DMS 273 treated with DMSO at 0.1 percent for 48 hours (cell line): ENCODE data around the gene ELP1.
A peak's percentile ranks its signal among the peaks of the same experiment; 100 is the strongest.
"Not testable (repeated sequence)": the region's sequence is repeated elsewhere in the genome, so short reads cannot be mapped to it uniquely, and the experiment has no call there.

Source experiments
- DNase-seq: peaks from one replicate; lab custom pipeline; 2025; lab: John Stamatoyannopoulos, UW

The ELP1 gene

GRCh38 chr9:108933718-108934322 is at the start of gene ELP1:
Gene ELP1, minus strand, starts transcription at chr9:108934124. Its CDS starts 2,978 bp downstream, at chr9:108931146.
- DNase-seq, result peak; percentile 74

- no peak for DNase-seq
These were observed 47.0 kb upstream of the ELP1 start for GRCh38 chr9:108980893-108981292.

GRCh38 chr9:108978205-108978604 is 44.3 kb upstream of the ELP1 start:
- DNase-seq, result no peak

GRCh38 chr9:108973895-108974294 is 40.0 kb upstream of the ELP1 start:
- DNase-seq, result no peak

GRCh38 chr9:108972626-108973209 is 38.8 kb upstream of the ELP1 start:
- DNase-seq, result no peak

- DNase-seq, result no peak
These were observed 38.3 kb upstream of the ELP1 start for GRCh38 chr9:108972186-108972585.

GRCh38 chr9:108971392-108971791 is 37.5 kb upstream of the ELP1 start:
- DNase-seq, result not testable (repeated sequence)

GRCh38 chr9:108967916-108968315 is 34.0 kb upstream of the ELP1 start:
- DNase-seq, result no peak

GRCh38 chr9:108963459-108964143 is 29.7 kb upstream of the ELP1 start:
- no peak for DNase-seq

GRCh38 chr9:108961151-108961550 is 27.2 kb upstream of the ELP1 start:
- no peak for DNase-seq

GRCh38 chr9:108960331-108960730 is 26.4 kb upstream of the ELP1 start:
- DNase-seq, result no peak

- DNase-seq, result no peak
These were observed 22.7 kb upstream of the ELP1 start for GRCh38 chr9:108956631-108957026.

- no peak for DNase-seq
These were observed 22.2 kb upstream of the ELP1 start for GRCh38 chr9:108956022-108956630.

- DNase-seq, result no peak
These were observed 20.2 kb upstream of the ELP1 start for GRCh38 chr9:108953983-108954574.

GRCh38 chr9:108951578-108951977 is 17.7 kb upstream of the ELP1 start:
- no peak for DNase-seq

- DNase-seq, result no peak
These were observed 16.2 kb upstream of the ELP1 start for GRCh38 chr9:108950168-108950567.

GRCh38 chr9:108939975-108940374 is 6.1 kb upstream of the ELP1 start:
- no peak for DNase-seq

GRCh38 chr9:108937561-108938305 is 3.8 kb upstream of the ELP1 start:
- DNase-seq, result no peak

- DNase-seq, result peak; percentile 62
These were observed 484 bp upstream of the ELP1 start, which contains the start of gene ABITRAM for GRCh38 chr9:108934323-108934893. Gene ABITRAM, plus strand, starts transcription at chr9:108934400. Its CDS starts 87 bp downstream, at chr9:108934487.

- peak; percentile 27 for DNase-seq
These were observed 650 bp downstream of the ELP1 start for GRCh38 chr9:108933231-108933717.

GRCh38 chr9:108928386-108928785 is 5.5 kb downstream of the ELP1 start:
- DNase-seq, result no peak
